Hematopoietic multipotent progenitor cell treated with erythropoietin and hydrocortisone succinate and interleukin-3 and kit ligand, for 17 days (in vitro differentiated cells): ENCODE data around the gene BSND.
"Not testable (repeated sequence)": the region's sequence is repeated elsewhere in the genome, so short reads cannot be mapped to it uniquely, and the experiment has no call there.

Experiments
- DNase-seq: peaks from one replicate; pipeline ENCODE4 v3.0.0-alpha.2; 2015; ENCODE audit warnings: low spot score

BSND gene

GRCh38 chr1:55021942-55022546, 23.3 kb downstream of the BSND start:
- peak; percentile 48 for DNase-seq

GRCh38 chr1:55024163-55024562, 25.4 kb downstream of the BSND start:
- not testable (repeated sequence) for DNase-seq

GRCh38 chr1:55026682-55027081, 27.9 kb downstream of the BSND start:
- DNase-seq: not testable (repeated sequence)

- DNase-seq: not testable (repeated sequence)
Observed at GRCh38 chr1:55031098-55031497, 32.4 kb downstream of the BSND start.

GRCh38 chr1:55033265-55033614, 34.5 kb downstream of the BSND start:
- DNase-seq: no peak

GRCh38 chr1:55034476-55035133, 35.9 kb downstream of the BSND start:
- DNase-seq: no peak

GRCh38 chr1:55035904-55036303, 37.2 kb downstream of the BSND start:
- no peak for DNase-seq

- no peak for DNase-seq
Observed at GRCh38 chr1:55037733-55038551, 39.2 kb downstream of the BSND start.

- no peak for DNase-seq
Observed at GRCh38 chr1:55038552-55038838, 39.8 kb downstream of the BSND start.

GRCh38 chr1:55038974-55039341, 40.2 kb downstream of the BSND start:
- no peak for DNase-seq

- DNase-seq: no peak
Observed at GRCh38 chr1:55039342-55040082, 40.8 kb downstream of the BSND start, which contains the start of gene PCSK9. PCSK9 (plus strand) TSS chr1:55039548; CDS start chr1:55039838, 290 bp downstream.

- no peak for DNase-seq
Observed at GRCh38 chr1:55040083-55040932, 41.6 kb downstream of the BSND start.

GRCh38 chr1:55040933-55041494, 42.3 kb downstream of the BSND start:
- DNase-seq: no peak

- DNase-seq: no peak
Observed at GRCh38 chr1:55041613-55042012, 42.9 kb downstream of the BSND start.

- no peak for DNase-seq
Observed at GRCh38 chr1:55043011-55043410, 44.3 kb downstream of the BSND start.

GRCh38 chr1:55043726-55044125, 45.0 kb downstream of the BSND start:
- no peak for DNase-seq

GRCh38 chr1:55044617-55045397, 46.1 kb downstream of the BSND start:
- DNase-seq: no peak

GRCh38 chr1:55045430-55045829, 46.7 kb downstream of the BSND start:
- DNase-seq: no peak

- DNase-seq: no peak
Observed at GRCh38 chr1:55046871-55047270, 48.1 kb downstream of the BSND start.

- no peak for DNase-seq
Observed at GRCh38 chr1:55047611-55048010, 48.9 kb downstream of the BSND start.
